DOHH2 (cell line): ENCODE measurements around the gene UBE2Q2.

ENCODE experiments used
- CTCF ChIP-seq: fragments of 200-600 bp; sonication (generic); IDR thresholded peaks from one replicate; pipeline ENCODE4 v1.5.1; 2014; ENCODE audit warnings: antibody characterized with exemption, mild to moderate bottlenecking, low read depth, low read length; ENCODE audit not compliant: poor library complexity, severe bottlenecking
- EZH2phosphoT487 ChIP-seq: fragments of 200-600 bp; sonication (generic); IDR thresholded peaks from 2 replicates; pipeline ENCODE4 v1.6.1; 2017; ENCODE audit warnings: borderline replicate concordance, mild to moderate bottlenecking, antibody characterized with exemption, low read length, moderate library complexity, mixed read lengths

GRCh38 chr15:75814794-75815193 is 28.5 kb upstream of the UBE2Q2 start:
- TF ChIP-seq EZH2phosphoT487 (no peak), CTCF (no peak)
